Measurements from ENCODE around the gene GLOD4.
"Not testable (repeated sequence)": the region's sequence is repeated elsewhere in the genome, so short reads cannot be mapped to it uniquely, and the experiment has no call there.

The GLOD4 gene, protein sequence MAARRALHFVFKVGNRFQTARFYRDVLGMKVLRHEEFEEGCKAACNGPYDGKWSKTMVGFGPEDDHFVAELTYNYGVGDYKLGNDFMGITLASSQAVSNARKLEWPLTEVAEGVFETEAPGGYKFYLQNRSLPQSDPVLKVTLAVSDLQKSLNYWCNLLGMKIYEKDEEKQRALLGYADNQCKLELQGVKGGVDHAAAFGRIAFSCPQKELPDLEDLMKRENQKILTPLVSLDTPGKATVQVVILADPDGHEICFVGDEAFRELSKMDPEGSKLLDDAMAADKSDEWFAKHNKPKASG

DNA sequence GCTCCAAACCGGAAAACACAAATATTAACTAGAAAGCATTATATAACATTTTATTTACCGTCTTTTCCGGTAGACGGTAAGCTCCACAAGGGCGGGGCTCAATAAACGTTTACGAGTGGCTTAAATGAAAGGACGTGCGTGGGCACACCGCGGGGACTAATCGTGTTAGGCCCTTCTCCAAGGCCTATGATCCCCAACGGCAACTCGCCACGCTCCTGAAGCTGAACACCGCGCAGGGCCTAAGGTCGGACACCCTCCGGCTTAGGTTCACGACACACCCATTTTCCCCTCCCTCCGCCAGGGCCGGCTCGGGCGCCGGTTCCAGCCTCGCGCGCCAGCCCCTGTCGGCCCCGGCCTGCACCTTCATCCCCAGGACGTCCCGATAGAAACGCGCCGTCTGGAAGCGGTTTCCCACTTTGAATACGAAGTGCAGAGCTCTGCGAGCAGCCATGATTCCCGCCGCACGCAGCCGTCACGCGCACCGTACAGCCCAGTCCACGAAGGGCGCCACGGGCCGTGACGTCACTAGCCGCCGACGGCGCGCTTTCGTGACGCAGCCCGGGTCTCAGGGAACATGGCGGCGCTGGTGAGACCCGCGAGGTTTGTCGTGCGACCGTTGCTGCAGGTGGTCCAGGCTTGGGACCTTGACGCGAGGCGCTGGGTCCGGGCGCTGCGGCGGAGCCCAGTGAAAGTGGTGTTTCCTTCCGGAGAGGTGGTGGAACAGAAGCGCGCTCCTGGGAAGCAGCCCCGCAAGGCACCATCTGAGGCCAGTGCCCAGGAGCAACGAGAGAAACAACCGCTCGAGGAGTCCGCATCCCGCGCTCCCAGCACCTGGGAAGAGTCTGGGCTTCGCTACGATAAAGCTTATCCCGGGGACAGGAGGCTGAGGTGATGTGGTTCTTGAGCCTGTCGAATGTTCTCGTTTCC, at the start of gene GLOD4, which contains the start of gene MRM3:
TSS of gene GLOD4 (minus strand) at position 476 of the 927 bp plus-strand sequence. CDS start at position 451, 25 bp downstream.
TSS of gene MRM3 (plus strand) at position 549 of the 927 bp plus-strand sequence. CDS start at position 575, 26 bp downstream.
- Histone ChIP-seq H3K4me1 (ENCODE audit: control insufficient read depth in 5 of 5, insufficient read depth in 5 of 5, low read length in 5 of 5) (peaks cover 4 to 31% (median 24%) of the 10 kb centered on the region in 5 donors), H3K36me3 (ENCODE audit: control insufficient read depth in 5 of 5, insufficient read depth in 5 of 5, low read length in 5 of 5) (peaks cover 5 to 31% (median 20%) of the 10 kb centered on the region in 5 donors), H3K4me3 (ENCODE audit: low read depth in 1 of 5, low read length in 5 of 5) (peak within 1 kb of the TSS; percentile 98 to 100 (median 100)), H3K27me3 (ENCODE audit: control insufficient read depth in 5 of 5, insufficient read depth in 4 of 5, low read length in 5 of 5) (no peaks in the 10 kb centered on the region), H3K27ac (ENCODE audit: low read depth, low read length) (peak within 1 kb of the TSS; percentile 84), H3K9me3 (ENCODE audit: control insufficient read depth in 5 of 5, low read length in 5 of 5) (no peaks in the 10 kb centered on the region), H3K9ac (ENCODE audit: low read length in 5 of 5) (peak within 1 kb of the TSS; percentile 95 to 99 (median 97))

DNA sequence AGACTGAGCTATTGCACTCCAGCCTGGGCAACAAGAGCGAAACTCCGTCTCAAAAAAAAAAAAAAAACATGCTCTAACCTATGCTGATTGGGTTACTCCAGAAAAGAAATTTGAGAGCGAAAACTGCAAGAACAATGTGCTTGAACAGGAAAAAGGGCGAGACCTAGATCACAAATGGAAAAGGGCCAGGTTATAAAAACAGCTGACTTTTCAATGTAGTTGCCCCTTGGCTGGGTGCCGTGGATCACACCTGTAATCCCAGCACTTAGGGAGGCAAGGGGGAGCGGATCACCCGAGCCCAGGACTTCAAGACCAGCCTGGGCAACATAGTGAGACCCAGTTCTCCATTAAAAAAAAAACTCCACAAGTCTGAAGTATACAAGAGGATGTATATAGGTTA, 48.9 kb upstream of the GLOD4 start:
- Histone ChIP-seq H3K9me3 (ENCODE audit: control insufficient read depth in 5 of 5, low read length in 5 of 5) (peaks cover 0 to 6% (median 0%) of the 10 kb centered on the region in 5 donors), H3K27ac (ENCODE audit: low read depth, low read length) (no peak overlapping the region), H3K36me3 (ENCODE audit: control insufficient read depth in 5 of 5, insufficient read depth in 5 of 5, low read length in 5 of 5) (no peaks in the 10 kb centered on the region), H3K4me3 (ENCODE audit: low read depth in 1 of 5, low read length in 5 of 5) (no peak overlapping the region), H3K27me3 (ENCODE audit: control insufficient read depth in 5 of 5, insufficient read depth in 4 of 5, low read length in 5 of 5) (no peaks in the 10 kb centered on the region), H3K9ac (ENCODE audit: low read length in 5 of 5) (no peak overlapping the region), H3K4me1 (ENCODE audit: control insufficient read depth in 5 of 5, insufficient read depth in 5 of 5, low read length in 5 of 5) (peaks cover 0 to 5% (median 0%) of the 10 kb centered on the region in 5 donors)

DNA sequence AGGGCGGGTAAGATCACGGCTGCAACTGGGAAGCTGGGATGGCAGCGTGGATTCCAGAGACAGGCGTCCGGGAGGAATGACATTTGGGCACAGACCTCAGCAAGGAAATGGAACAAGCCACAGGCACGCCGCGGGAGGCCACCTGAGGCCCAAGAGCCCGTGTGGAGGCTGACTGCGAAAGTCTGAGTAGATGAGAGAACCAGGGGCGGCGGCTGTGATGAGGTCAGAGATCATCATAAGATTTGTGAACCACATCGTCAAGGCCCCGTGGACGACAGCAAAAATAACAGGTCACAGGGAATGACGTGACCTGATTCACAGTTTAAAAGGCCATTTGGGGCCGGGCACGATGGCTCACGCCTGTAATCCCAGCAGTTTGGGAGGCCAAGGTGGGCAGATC, 48.3 kb upstream of the GLOD4 start:
- Histone ChIP-seq H3K4me3 (ENCODE audit: low read depth in 1 of 5, low read length in 5 of 5) (no peak overlapping the region), H3K27me3 (ENCODE audit: control insufficient read depth in 5 of 5, insufficient read depth in 4 of 5, low read length in 5 of 5) (no peaks in the 10 kb centered on the region), H3K36me3 (ENCODE audit: control insufficient read depth in 5 of 5, insufficient read depth in 5 of 5, low read length in 5 of 5) (peaks cover 0 to 3% (median 0%) of the 10 kb centered on the region in 5 donors), H3K9ac (ENCODE audit: low read length in 5 of 5) (peak overlapping the region in 1 of 5 donors; percentile 7), H3K4me1 (ENCODE audit: control insufficient read depth in 5 of 5, insufficient read depth in 5 of 5, low read length in 5 of 5) (peaks cover 0 to 5% (median 0%) of the 10 kb centered on the region in 5 donors), H3K9me3 (ENCODE audit: control insufficient read depth in 5 of 5, low read length in 5 of 5) (peaks cover 0 to 6% (median 0%) of the 10 kb centered on the region in 5 donors), H3K27ac (ENCODE audit: low read depth, low read length) (no peak overlapping the region)

DNA sequence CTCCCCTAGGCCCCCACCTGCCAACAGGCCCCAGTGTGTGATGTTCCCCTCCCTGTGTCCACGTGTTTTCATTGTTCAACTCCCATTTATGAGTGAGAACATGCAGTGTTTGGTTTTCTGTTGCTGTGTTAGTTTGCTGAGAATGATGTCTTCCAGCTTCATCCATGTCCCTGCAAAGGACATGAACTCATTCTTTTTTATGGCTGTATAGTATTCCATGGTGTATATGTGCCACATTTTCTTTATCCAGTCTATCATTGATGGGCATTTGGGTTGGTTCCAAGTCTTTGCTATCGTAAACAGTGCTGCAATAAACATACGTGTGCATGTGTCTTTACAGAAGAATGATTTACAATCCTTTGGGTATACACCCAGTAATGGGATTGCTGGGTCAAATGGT, 47.5 kb upstream of the GLOD4 start:
- H3K4me3 ChIP-seq (ENCODE audit: low read depth in 1 of 5, low read length in 5 of 5); H3K9me3 ChIP-seq (ENCODE audit: control insufficient read depth in 5 of 5, low read length in 5 of 5); H3K4me1 ChIP-seq (ENCODE audit: control insufficient read depth in 5 of 5, insufficient read depth in 5 of 5, low read length in 5 of 5); H3K9ac ChIP-seq (ENCODE audit: low read length in 5 of 5); H3K36me3 ChIP-seq (ENCODE audit: control insufficient read depth in 5 of 5, insufficient read depth in 5 of 5, low read length in 5 of 5); H3K27me3 ChIP-seq (ENCODE audit: control insufficient read depth in 5 of 5, insufficient read depth in 4 of 5, low read length in 5 of 5); H3K27ac ChIP-seq (ENCODE audit: low read depth, low read length): not testable (repeated sequence)

DNA sequence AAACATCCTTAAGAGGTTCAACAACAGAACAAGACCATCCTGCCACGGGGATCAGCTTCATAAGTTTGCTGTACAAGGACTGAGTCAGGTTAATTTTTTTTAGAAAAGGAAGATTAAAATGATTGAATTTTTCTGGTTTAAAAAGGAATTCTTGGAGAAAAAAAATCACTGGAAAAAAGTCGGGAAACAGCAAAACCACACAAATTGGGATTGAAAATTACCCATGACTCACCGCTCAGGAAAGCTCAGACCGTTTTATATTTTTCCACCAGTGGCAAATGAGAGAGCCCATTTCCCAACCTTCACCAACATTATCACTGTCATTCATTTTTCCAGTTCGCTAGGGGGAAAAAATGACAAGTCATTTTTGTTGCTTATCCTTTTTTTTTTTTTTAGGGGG, 46.7 kb upstream of the GLOD4 start:
- Histone ChIP-seq H3K9ac (ENCODE audit: low read length in 5 of 5) (no peak overlapping the region), H3K4me1 (ENCODE audit: control insufficient read depth in 5 of 5, insufficient read depth in 5 of 5, low read length in 5 of 5) (peaks cover 0 to 5% (median 0%) of the 10 kb centered on the region in 5 donors), H3K27ac (ENCODE audit: low read depth, low read length) (no peak overlapping the region), H3K4me3 (ENCODE audit: low read depth in 1 of 5, low read length in 5 of 5) (no peak overlapping the region), H3K36me3 (ENCODE audit: control insufficient read depth in 5 of 5, insufficient read depth in 5 of 5, low read length in 5 of 5) (peaks cover 0 to 3% (median 0%) of the 10 kb centered on the region in 5 donors), H3K9me3 (ENCODE audit: control insufficient read depth in 5 of 5, low read length in 5 of 5) (peaks cover 0 to 6% (median 0%) of the 10 kb centered on the region in 5 donors), H3K27me3 (ENCODE audit: control insufficient read depth in 5 of 5, insufficient read depth in 4 of 5, low read length in 5 of 5) (no peaks in the 10 kb centered on the region)

DNA sequence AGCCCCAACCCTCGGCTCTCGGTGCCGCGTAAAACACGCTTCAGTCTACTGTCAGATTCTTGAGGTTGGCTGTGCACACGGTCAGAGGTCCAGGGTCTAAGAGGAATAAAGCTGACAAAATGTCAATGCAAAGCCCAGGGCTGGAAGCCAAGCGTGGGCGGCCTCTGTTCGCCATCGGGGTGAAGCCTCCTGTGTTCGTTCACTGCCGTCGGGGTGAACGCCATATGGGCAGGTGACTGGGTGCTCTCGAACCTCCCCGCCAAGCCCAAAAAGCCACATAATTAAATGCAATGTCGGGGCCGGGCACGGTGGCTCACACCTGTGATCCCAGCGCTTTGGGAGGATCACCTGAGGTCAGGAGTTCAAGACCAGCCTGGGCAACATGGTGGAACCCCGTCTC, 44.7 kb upstream of the GLOD4 start:
- no peak overlapping the region for H3K27ac ChIP-seq (ENCODE audit: low read depth, low read length)
- no peak overlapping the region for H3K9ac ChIP-seq (ENCODE audit: low read length in 5 of 5)
- peaks cover 0 to 4% (median 0%) of the 10 kb centered on the region in 5 donors for H3K9me3 ChIP-seq (ENCODE audit: control insufficient read depth in 5 of 5, low read length in 5 of 5)
- H3K36me3 ChIP-seq (ENCODE audit: control insufficient read depth in 5 of 5, insufficient read depth in 5 of 5, low read length in 5 of 5), result peaks cover 0 to 13% (median 0%) of the 10 kb centered on the region in 5 donors
- no peak overlapping the region for H3K4me3 ChIP-seq (ENCODE audit: low read depth in 1 of 5, low read length in 5 of 5)
- H3K27me3 ChIP-seq (ENCODE audit: control insufficient read depth in 5 of 5, insufficient read depth in 4 of 5, low read length in 5 of 5), result no peaks in the 10 kb centered on the region
- H3K4me1 ChIP-seq (ENCODE audit: control insufficient read depth in 5 of 5, insufficient read depth in 5 of 5, low read length in 5 of 5), result peaks cover 0 to 5% (median 0%) of the 10 kb centered on the region in 5 donors

DNA sequence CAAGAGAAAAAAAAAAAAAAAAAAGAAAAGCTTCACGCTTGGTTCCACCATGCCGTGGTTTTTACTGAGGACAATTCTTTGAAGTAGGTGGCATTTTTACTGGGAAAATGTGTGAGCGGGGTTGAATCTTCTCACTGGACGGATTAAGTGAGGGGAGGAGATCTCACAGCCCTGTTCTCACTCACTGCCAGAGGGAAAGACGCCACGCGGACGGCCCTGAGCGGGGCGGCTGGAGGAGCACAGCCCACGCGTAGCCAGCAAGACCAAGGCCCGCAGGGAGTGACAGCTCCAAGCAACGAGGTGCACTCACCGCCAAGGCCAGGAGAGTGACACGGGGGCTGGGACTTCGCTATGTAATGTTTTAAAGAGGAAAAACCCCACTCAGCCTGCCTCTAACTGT, 43.1 kb upstream of the GLOD4 start:
- Histone ChIP-seq H3K36me3 (ENCODE audit: control insufficient read depth in 5 of 5, insufficient read depth in 5 of 5, low read length in 5 of 5) (peaks cover 0 to 13% (median 3%) of the 10 kb centered on the region in 5 donors), H3K4me1 (ENCODE audit: control insufficient read depth in 5 of 5, insufficient read depth in 5 of 5, low read length in 5 of 5) (peaks cover 0 to 2% (median 0%) of the 10 kb centered on the region in 5 donors), H3K9ac (ENCODE audit: low read length in 5 of 5) (no peak overlapping the region), H3K27me3 (ENCODE audit: control insufficient read depth in 5 of 5, insufficient read depth in 4 of 5, low read length in 5 of 5) (no peaks in the 10 kb centered on the region), H3K9me3 (ENCODE audit: control insufficient read depth in 5 of 5, low read length in 5 of 5) (no peaks in the 10 kb centered on the region), H3K4me3 (ENCODE audit: low read depth in 1 of 5, low read length in 5 of 5) (no peak overlapping the region), H3K27ac (ENCODE audit: low read depth, low read length) (no peak overlapping the region)

DNA sequence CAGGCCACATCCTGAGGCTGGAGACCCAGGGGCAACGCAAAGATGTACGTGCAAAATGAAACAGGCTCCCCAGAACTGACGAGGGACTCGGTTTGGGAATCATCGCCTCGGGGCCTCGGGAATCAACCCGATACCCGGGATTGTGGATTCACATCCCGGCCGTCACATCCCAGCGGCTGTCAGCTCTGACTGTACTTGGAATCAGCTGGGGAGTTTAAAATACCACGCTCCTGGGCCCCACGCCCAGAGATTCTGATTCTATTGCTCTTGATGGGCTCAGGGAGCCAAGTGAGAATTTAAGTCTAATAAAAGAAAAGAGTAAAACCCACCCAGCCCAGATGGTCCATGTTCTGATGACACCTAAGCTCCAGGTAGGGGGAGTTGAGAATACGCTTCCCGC, 42.3 kb upstream of the GLOD4 start:
- no peak overlapping the region for H3K9ac ChIP-seq (ENCODE audit: low read length in 5 of 5)
- no peak overlapping the region for H3K27ac ChIP-seq (ENCODE audit: low read depth, low read length)
- peaks cover 0 to 17% (median 3%) of the 10 kb centered on the region in 5 donors for H3K36me3 ChIP-seq (ENCODE audit: control insufficient read depth in 5 of 5, insufficient read depth in 5 of 5, low read length in 5 of 5)

DNA sequence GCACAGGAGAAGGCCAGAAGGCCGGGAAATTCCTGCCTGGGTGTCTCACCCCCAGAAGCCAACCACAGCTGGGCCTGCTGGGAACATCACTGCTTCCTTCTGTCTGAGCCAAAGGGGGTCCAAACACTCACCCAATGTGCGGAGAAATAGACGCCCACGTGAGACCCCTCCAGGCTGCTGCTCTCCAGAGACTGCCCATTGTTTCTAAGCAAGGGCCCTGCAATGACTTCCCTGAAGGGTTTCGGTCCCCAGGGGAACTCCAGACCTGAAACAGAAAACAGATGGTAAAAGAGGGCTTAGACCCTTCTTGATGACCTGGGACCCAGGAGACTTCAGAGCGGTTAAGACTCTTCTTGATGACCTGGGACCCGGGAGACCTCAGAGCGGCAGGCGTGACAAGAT, 41.4 kb upstream of the GLOD4 start:
- no peaks in the 10 kb centered on the region for H3K9me3 ChIP-seq (ENCODE audit: control insufficient read depth in 5 of 5, low read length in 5 of 5)
- no peak overlapping the region for H3K27ac ChIP-seq (ENCODE audit: low read depth, low read length)
- H3K4me1 ChIP-seq (ENCODE audit: control insufficient read depth in 5 of 5, insufficient read depth in 5 of 5, low read length in 5 of 5), result no peaks in the 10 kb centered on the region
- no peaks in the 10 kb centered on the region for H3K27me3 ChIP-seq (ENCODE audit: control insufficient read depth in 5 of 5, insufficient read depth in 4 of 5, low read length in 5 of 5)
- no peak overlapping the region for H3K4me3 ChIP-seq (ENCODE audit: low read depth in 1 of 5, low read length in 5 of 5)
- H3K36me3 ChIP-seq (ENCODE audit: control insufficient read depth in 5 of 5, insufficient read depth in 5 of 5, low read length in 5 of 5), result peaks cover 0 to 20% (median 6%) of the 10 kb centered on the region in 5 donors
- no peak overlapping the region for H3K9ac ChIP-seq (ENCODE audit: low read length in 5 of 5)

More for the DNA sequence above, 42.3 kb upstream of the GLOD4 start:
- no peak overlapping the region for H3K4me3 ChIP-seq (ENCODE audit: low read depth in 1 of 5, low read length in 5 of 5)
- H3K27me3 ChIP-seq (ENCODE audit: control insufficient read depth in 5 of 5, insufficient read depth in 4 of 5, low read length in 5 of 5), result no peaks in the 10 kb centered on the region
- no peaks in the 10 kb centered on the region for H3K4me1 ChIP-seq (ENCODE audit: control insufficient read depth in 5 of 5, insufficient read depth in 5 of 5, low read length in 5 of 5)
- no peaks in the 10 kb centered on the region for H3K9me3 ChIP-seq (ENCODE audit: control insufficient read depth in 5 of 5, low read length in 5 of 5)
